GM12801 (cell line): ENCODE results near the gene FMNL2.

Experiments used
- CTCF ChIP-seq: IDR thresholded peaks from one replicate; pipeline ENCODE4 v1.5.1; 2011; ENCODE audit warnings: control low read depth; ENCODE audit not compliant: insufficient read length; ENCODE audit errors: extremely low read depth

Gene FMNL2

GRCh38 chr2:152369176-152369860 is 34.3 kb downstream of the FMNL2 start:
- TF ChIP-seq CTCF: no peak

- no peak for TF ChIP-seq CTCF
Observed at GRCh38 chr2:152370783-152371182, 35.8 kb downstream of the FMNL2 start.

DNA sequence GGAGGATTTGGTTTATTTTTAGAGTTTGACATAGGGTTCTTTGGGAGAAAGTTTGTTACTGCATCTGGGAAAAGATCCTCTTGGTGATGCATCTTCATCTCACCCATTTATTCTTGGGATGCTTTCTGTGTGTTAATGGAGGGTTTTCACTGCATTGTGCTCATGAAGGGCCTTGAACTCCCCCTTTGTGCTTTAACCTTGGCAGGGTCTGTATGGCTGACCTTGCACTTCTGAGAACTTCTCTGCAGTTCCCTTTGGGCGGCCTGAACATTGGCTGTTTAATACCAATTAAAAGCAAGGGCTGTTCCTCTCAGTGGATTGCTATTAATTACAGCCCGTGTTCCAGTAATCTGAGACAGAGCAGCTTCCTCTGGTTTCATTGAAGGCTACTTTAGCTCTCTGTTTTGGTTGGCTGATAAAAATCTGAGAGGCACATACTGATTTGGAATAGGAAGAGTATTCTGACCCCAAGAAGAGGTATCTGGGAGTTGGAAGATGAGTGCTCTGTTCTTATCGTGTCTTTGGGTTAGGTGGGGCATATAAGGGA is 37.5 kb downstream of the FMNL2 start:
- TF ChIP-seq CTCF: no peak

DNA sequence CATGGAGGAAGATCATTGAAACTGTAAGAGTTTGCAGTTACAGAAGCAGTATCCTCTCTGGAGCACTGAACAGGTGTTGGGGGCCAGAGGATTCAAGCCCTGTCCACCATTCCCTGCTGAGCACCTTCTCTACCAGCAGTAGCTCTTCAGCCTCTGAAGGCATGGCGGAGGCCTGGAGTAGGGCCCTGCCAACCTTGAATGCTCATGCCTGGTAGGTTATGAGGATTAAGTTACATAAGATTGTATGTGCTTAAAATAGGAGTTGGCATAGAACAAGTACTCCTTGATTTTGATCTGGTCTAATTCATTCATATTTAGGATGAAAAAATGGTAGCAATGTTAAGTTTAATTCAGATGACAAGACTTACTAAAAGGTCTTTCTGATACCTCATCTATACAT is 40.2 kb downstream of the FMNL2 start:
- TF ChIP-seq CTCF: no peak

GRCh38 chr2:152376385-152376784 is 41.4 kb downstream of the FMNL2 start:
- no peak for TF ChIP-seq CTCF

GRCh38 chr2:152376968-152377367 is 42.0 kb downstream of the FMNL2 start:
- TF ChIP-seq CTCF: no peak

GRCh38 chr2:152379089-152379488 is 44.1 kb downstream of the FMNL2 start:
- TF ChIP-seq CTCF: no peak
